GM19438 (cell line): ENCODE measurements around the gene WWC1.

Experiments
- ATAC-seq: cut with Tn5 transposase; IDR thresholded peaks from one replicate; pipeline ENCODE4 v1.9.1; 2021; ENCODE audit warnings: low read depth; ENCODE audit not compliant: unreplicated experiment

WWC1 gene

DNA sequence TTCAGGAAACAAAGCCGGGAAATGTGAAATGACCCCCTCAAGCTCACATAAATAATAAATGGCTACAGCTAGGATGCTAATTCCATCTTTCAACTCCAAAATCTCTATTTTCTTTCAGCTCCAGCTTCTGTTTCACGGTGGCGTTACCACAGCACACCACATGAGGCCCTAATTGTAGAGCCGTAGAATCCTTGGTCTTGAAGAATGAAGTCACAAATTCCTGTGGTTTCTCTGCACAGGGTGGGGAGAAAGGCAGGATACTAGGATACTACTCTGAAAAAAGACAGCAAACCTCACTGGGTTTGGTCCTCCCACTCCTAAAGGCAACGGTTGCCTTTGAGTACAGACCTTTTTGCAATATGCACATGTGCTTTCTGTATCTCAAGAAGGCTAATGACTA lies 180.9 kb downstream of the WWC1 start:
- no peak for ATAC-seq

- no peak for ATAC-seq
Measured at GRCh38 chr5:168474319-168474718, 182.9 kb downstream of the WWC1 start.

DNA sequence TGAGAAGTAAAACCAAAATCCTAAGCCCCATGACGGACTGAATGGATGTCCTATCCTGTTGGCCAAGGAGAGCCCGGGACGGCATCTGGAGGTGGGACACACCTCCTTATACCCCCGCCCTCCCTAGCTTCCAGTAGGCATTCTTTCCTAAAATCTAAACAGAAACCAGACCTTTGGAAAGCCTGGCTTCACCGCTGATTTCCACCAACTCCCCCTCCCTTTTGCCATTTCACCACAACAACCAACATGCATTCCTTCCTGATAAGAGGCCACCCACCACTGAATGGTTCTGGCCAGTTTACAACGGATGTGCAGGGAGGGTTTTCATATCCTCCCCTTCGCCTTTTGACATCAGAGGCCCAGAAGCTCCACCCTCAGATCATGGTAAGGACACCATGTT lies 185.6 kb downstream of the WWC1 start:
- ATAC-seq, result no peak

- no peak for ATAC-seq
Measured at GRCh38 chr5:168479166-168479565, 187.7 kb downstream of the WWC1 start.

GRCh38 chr5:168480601-168481000 lies 189.2 kb downstream of the WWC1 start:
- ATAC-seq, result no peak

DNA sequence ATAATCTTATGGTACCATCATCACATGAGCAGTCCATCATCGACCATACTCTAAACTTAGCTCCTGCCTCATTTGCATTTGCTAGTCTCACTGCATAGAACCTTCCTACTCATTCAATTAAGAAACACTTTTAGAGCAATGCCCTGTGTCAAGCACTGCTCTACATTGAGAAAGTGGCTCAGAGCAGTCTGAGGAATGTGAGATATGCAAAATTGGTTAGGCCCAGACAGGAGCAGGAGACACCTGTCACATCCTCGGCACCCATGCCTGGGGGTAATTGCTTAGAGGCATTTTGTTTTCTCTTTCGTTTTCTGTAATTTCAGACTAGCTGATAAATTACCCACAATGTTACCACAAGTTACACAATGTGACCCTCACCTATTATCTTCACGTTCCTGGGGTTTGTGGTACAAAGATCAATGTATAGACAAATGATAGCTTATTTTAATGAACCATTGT lies 189.9 kb downstream of the WWC1 start:
- peak; percentile 97 for ATAC-seq

DNA sequence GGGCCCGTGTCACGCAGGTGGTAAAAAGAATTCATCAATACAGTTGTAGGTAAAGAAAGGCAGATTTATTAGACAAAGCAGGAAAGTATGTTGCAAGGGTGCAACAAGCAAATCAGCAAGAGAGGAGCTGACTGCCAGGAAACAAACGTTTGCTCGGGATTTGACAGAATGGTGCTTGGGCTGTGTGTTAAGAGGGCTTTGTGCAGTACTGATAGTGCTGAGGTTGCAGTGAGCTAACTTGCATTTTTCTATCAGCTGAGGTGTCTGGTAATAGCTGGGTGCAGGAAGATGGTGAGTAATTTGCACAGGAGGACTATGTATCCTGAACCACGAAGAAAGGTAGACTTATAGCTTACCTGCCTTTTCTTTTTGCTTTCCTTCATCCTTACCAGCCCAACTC lies 190.9 kb downstream of the WWC1 start:
- ATAC-seq, result no peak

- ATAC-seq, result peak; percentile 80
Measured at GRCh38 chr5:168486136-168486879, 194.9 kb downstream of the WWC1 start, which contains the start of gene RARS1. TSS of gene RARS1 (plus strand) at chr5:168486471. CDS start at chr5:168486499, 28 bp downstream.

- no peak for ATAC-seq
Measured at GRCh38 chr5:168489059-168489458, 197.6 kb downstream of the WWC1 start.

- no peak for ATAC-seq
Measured at GRCh38 chr5:168494057-168494555, 202.7 kb downstream of the WWC1 start.

GRCh38 chr5:168502563-168503237 lies 211.3 kb downstream of the WWC1 start:
- ATAC-seq, result no peak

- no peak for ATAC-seq
Measured at GRCh38 chr5:168513861-168514428, 222.5 kb downstream of the WWC1 start.
